Neuronal stem cell (in vitro differentiated cells): ENCODE measurements around the gene CLEC18A.

Experiments
- DNase-seq: peaks from one replicate; pipeline ENCODE4 v3.0.0-alpha.2; 2013; ENCODE audit warnings: low spot score
- H2AFZ ChIP-seq: one replicate; pipeline ENCODE4 v1.6.1; 2013; ENCODE audit warnings: mild to moderate bottlenecking, low read length, inconsistent platforms
- H2AK5ac ChIP-seq: 2 replicates; pipeline ENCODE4 v1.6.1; 2013; ENCODE audit warnings: low read depth, mild to moderate bottlenecking, inconsistent platforms, low read length, moderate library complexity, mixed read lengths
- H2BK120ac ChIP-seq: 2 replicates; pipeline ENCODE4 v1.6.1; 2013; ENCODE audit warnings: low read depth, mild to moderate bottlenecking, inconsistent platforms, low read length, moderate library complexity, mixed read lengths
- H2BK12ac ChIP-seq: one replicate; pipeline ENCODE4 v1.6.1; 2013; ENCODE audit warnings: low read length, inconsistent platforms
- H2BK15ac ChIP-seq: 2 replicates; pipeline ENCODE4 v1.6.1; 2013; ENCODE audit warnings: mild to moderate bottlenecking, low read length, inconsistent platforms, mixed read lengths
- H2BK5ac ChIP-seq: one replicate; pipeline ENCODE4 v1.6.1; 2013; ENCODE audit warnings: inconsistent platforms, mild to moderate bottlenecking, low read length, moderate library complexity
- H3K14ac ChIP-seq: one replicate; pipeline ENCODE4 v1.6.1; 2013; ENCODE audit warnings: low read length, inconsistent platforms
- H3K18ac ChIP-seq: 2 replicates; pipeline ENCODE4 v1.6.1; 2013; ENCODE audit warnings: low read length, inconsistent platforms
- H3K23ac ChIP-seq: 2 replicates; pipeline ENCODE4 v1.6.1; 2013; ENCODE audit warnings: low read depth, mild to moderate bottlenecking, mixed read lengths, low read length, inconsistent platforms; ENCODE audit not compliant: poor library complexity
- H3K27ac ChIP-seq: replicated peaks from 3 replicates; pipeline ENCODE4 v1.5.1; 2013; ENCODE audit warnings: low read length, inconsistent platforms
- H3K27me3 ChIP-seq, 3 experiments: 2 replicates each; pipeline ENCODE4 v1.6.1; 2013; ENCODE audit warnings: low read length in 3 of 3, mild to moderate bottlenecking in 2 of 3, inconsistent platforms in 1 of 3, low read depth in 1 of 3, mixed read lengths in 1 of 3, moderate library complexity in 1 of 3; ENCODE audit not compliant: control insufficient read depth in 3 of 3, insufficient read depth in 3 of 3
- H3K36me3 ChIP-seq, 2 donors: replicated peaks in 1 of 2; 2 replicates each; pipeline ENCODE4 v1.6.1; 2013; ENCODE audit warnings: low read length in 2 of 2; ENCODE audit not compliant: control insufficient read depth in 2 of 2, insufficient read depth in 2 of 2
- H3K4ac ChIP-seq: 2 replicates; pipeline ENCODE4 v1.6.1; 2013; ENCODE audit warnings: inconsistent platforms, mild to moderate bottlenecking, low read length, moderate library complexity
- H3K4me1 ChIP-seq, 2 donors: 1 replicate in 1 of 2; 2 replicates in 1 of 2; pipeline ENCODE4 v1.6.1; 2013; ENCODE audit warnings: low read length in 2 of 2, low read depth in 1 of 2; ENCODE audit not compliant: control insufficient read depth in 2 of 2, insufficient read depth in 1 of 2
- H3K4me2 ChIP-seq: one replicate; pipeline ENCODE4 v1.6.1; 2013; ENCODE audit warnings: mild to moderate bottlenecking, low read length, inconsistent platforms; ENCODE audit not compliant: insufficient read depth, poor library complexity, severe bottlenecking
- H3K4me3 ChIP-seq, 2 donors: 2 replicates each; pipeline ENCODE4 v1.5.1; 2013; ENCODE audit warnings: low read length in 2 of 2, mild to moderate bottlenecking in 2 of 2, inconsistent platforms in 1 of 2, moderate library complexity in 1 of 2
- H3K79me1 ChIP-seq: one replicate; pipeline ENCODE4 v1.6.1; 2013; ENCODE audit warnings: low read depth, mild to moderate bottlenecking, inconsistent platforms, low read length, moderate library complexity
- H3K9ac ChIP-seq: one replicate; pipeline ENCODE4 v1.6.1; 2013; ENCODE audit warnings: mild to moderate bottlenecking, low read depth, low read length, inconsistent platforms; ENCODE audit not compliant: poor library complexity
- H3K9me3 ChIP-seq, 2 donors: replicated peaks in 1 of 2; 2 replicates each; pipeline versions ENCODE3 to v1.6.1; 2013; ENCODE audit warnings: low read length in 2 of 2, mild to moderate bottlenecking in 2 of 2, inconsistent platforms in 1 of 2, low read depth in 1 of 2, mixed read lengths in 1 of 2, moderate library complexity in 1 of 2; ENCODE audit not compliant: control insufficient read depth in 2 of 2, insufficient read depth in 1 of 2
- H4K8ac ChIP-seq: one replicate; pipeline ENCODE4 v1.6.1; 2013; ENCODE audit warnings: low read depth, mild to moderate bottlenecking, inconsistent platforms, low read length, moderate library complexity
- H4K91ac ChIP-seq: one replicate; pipeline ENCODE4 v1.6.1; 2013; ENCODE audit warnings: low read length, low read depth, mild to moderate bottlenecking, inconsistent platforms; ENCODE audit not compliant: poor library complexity
- WGBS, 2 donors: extraction: QIAGEN DNeasy Blood & Tissue Kit; methylation state at CpG; one replicate each; pipeline ENCODE4 v1.1.7; 2013; ENCODE audit warnings: missing lambda C conversion rate in 2 of 2, mixed read lengths in 1 of 2; ENCODE audit not compliant: insufficient read length in 2 of 2, insufficient replicate concordance in 1 of 2; ENCODE audit errors: extremely low coverage in 2 of 2; 5-methylcytosine and 5-hydroxymethylcytosine counted together

Gene CLEC18A

DNA sequence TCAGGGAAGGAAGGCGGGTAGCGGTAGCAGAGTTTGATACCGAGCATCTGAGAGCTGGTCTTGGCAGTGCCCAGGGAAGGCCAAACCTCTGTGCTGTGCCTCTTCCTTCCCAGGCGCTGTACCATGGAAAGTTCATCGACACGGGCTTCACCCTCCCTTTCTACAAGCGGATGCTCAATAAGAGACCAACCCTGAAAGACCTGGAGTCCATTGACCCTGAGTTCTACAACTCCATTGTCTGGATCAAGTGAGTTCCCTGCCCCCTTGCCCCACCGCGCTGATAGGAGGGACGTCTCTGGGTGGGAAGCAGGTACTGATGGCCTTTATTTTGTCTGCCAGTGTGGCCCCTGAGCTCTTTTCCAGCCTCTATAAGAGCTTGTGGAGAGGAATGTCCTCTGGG lies 15.4 kb upstream of the CLEC18A start:
- Histone ChIP-seq H3K9me3 (no peaks in the 10 kb centered on the region), H2BK5ac (no peak overlapping the region), H3K36me3 (peaks cover 33 to 86% of the 10 kb centered on the region in 2 donors), H3K79me1 (no peaks in the 10 kb centered on the region), H3K14ac (no peak overlapping the region), H2BK15ac (no peak overlapping the region), H3K18ac (no peak overlapping the region), H3K27me3 (no peaks in the 10 kb centered on the region), H3K4me1 (peaks cover 0 to 3% of the 10 kb centered on the region in 2 donors), H3K23ac (peak overlapping the region; percentile 40), H4K91ac (no peak overlapping the region), H3K4me2 (no peak overlapping the region), H3K9ac (no peak overlapping the region), H4K8ac (no peak overlapping the region), H3K4ac (no peak overlapping the region), H2AFZ (no peak overlapping the region), H3K4me3 (no peak overlapping the region), H2BK120ac (no peak overlapping the region), H2BK12ac (no peak overlapping the region), H2AK5ac (no peak overlapping the region), H3K27ac (no peak overlapping the region)
- DNase-seq, result no peak
- no CpG with 5 or more reads among the region's 10 CpGs for WGBS, 2 donors

DNA sequence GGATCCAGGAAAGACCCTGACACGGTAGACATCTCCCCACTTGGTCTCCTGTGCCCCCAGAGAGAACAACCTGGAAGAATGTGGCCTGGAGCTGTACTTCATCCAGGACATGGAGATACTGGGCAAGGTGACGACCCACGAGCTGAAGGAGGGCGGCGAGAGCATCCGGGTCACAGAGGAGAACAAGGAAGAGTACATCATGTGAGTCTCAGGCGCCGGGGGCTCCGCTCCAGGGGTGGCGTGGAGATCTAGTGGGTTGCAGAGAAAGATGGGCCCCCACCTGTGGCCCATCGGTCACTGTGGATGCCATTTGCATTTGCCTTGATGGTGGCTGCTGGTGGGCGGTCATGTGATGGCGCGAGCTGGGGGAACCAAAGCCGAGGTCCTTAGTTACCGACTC lies 14.9 kb upstream of the CLEC18A start:
- Histone ChIP-seq H3K4me2 (no peak overlapping the region), H2BK12ac (no peak overlapping the region), H2BK5ac (no peak overlapping the region), H2BK120ac (no peak overlapping the region), H2AFZ (no peak overlapping the region), H3K27ac (no peak overlapping the region), H3K27me3 (no peaks in the 10 kb centered on the region), H3K9ac (no peak overlapping the region), H3K4ac (no peak overlapping the region), H3K4me3 (no peak overlapping the region), H3K14ac (no peak overlapping the region), H3K79me1 (no peaks in the 10 kb centered on the region), H3K18ac (no peak overlapping the region), H3K4me1 (peaks cover 4% of the 10 kb centered on the region in 2 donors), H3K23ac (no peak overlapping the region), H4K8ac (no peak overlapping the region), H4K91ac (no peak overlapping the region), H2AK5ac (no peak overlapping the region), H3K9me3 (no peaks in the 10 kb centered on the region), H2BK15ac (no peak overlapping the region), H3K36me3 (peaks cover 33 to 84% of the 10 kb centered on the region in 2 donors)
- no peak for DNase-seq
- WGBS, 2 donors, result no CpG with 5 or more reads among the region's 16 CpGs

DNA sequence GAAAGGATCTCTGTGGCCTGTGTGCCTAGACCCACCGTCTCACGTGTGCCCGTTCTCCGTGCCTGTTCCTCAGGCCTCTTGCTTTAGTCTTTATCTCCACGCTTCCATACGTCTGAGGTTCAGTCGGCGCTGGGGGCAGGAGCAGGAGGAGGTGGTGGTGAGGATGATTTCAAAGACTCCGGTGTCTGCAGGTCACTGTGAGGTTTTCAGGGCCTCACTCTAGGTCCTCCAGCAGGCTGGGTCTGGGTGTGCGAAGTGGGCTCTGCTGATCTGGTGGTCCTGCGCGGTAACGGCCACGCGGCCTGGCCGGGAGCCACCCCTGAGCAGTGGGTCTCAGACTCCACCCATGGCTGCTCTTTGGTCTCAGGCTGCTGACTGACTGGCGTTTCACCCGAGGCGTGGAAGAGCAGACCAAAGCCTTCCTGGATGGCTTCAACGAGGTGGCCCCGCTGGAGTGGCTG lies 14.4 kb upstream of the CLEC18A start:
- Histone ChIP-seq H3K4me1 (peaks cover 9% of the 10 kb centered on the region in 2 donors), H3K4me2 (no peak overlapping the region), H3K14ac (no peak overlapping the region), H4K91ac (no peak overlapping the region), H2BK12ac (no peak overlapping the region), H2BK120ac (peak overlapping the region; percentile 72), H3K9ac (no peak overlapping the region), H2BK15ac (no peak overlapping the region), H3K4ac (no peak overlapping the region), H3K23ac (no peak overlapping the region), H3K79me1 (no peaks in the 10 kb centered on the region), H3K27ac (no peak overlapping the region), H2AK5ac (no peak overlapping the region), H3K18ac (no peak overlapping the region), H4K8ac (no peak overlapping the region), H3K4me3 (no peak overlapping the region), H2AFZ (no peak overlapping the region), H3K36me3 (peaks cover 32 to 79% of the 10 kb centered on the region in 2 donors), H2BK5ac (no peak overlapping the region), H3K27me3 (no peaks in the 10 kb centered on the region), H3K9me3 (no peaks in the 10 kb centered on the region)
- no CpG with 5 or more reads among the region's 21 CpGs for WGBS, 2 donors
- no peak for DNase-seq

DNA sequence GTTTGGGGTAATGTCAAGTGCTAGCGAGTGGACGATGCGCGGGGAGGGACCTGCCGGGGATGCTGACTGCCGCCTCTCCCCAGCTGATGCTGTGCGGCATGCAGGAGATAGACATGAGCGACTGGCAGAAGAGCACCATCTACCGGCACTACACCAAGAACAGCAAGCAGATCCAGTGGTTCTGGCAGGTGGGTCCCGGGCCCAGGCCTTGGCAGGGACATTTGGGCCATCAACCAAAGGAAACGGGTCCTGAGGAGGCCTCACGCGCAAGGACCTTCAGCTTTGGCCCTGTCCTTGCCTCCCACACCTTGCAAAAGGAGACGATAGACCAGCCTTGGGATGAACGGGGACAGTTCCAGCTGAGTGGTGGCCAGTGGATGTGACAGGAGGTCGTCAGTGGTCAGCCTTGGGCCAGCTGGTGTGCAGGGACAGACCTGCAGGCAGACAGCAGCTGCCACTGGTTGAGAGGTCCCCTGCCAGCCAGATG lies 13.6 kb upstream of the CLEC18A start:
- H2AFZ ChIP-seq, result no peak overlapping the region
- DNase-seq, result no peak
- H2BK15ac ChIP-seq, result no peak overlapping the region
- no peak overlapping the region for H2AK5ac ChIP-seq
- WGBS, 2 donors, result no CpG with 5 or more reads among the region's 16 CpGs
- H3K18ac ChIP-seq, result no peak overlapping the region
- H3K14ac ChIP-seq, result no peak overlapping the region
- no peak overlapping the region for H3K23ac ChIP-seq
- H3K36me3 ChIP-seq, result peaks cover 31 to 74% of the 10 kb centered on the region in 2 donors
- H2BK120ac ChIP-seq, result no peak overlapping the region
- H3K4me2 ChIP-seq, result no peak overlapping the region
- no peak overlapping the region for H2BK5ac ChIP-seq
- no peaks in the 10 kb centered on the region for H3K27me3 ChIP-seq
- no peak overlapping the region for H4K91ac ChIP-seq
- peaks cover 16% of the 10 kb centered on the region in 2 donors for H3K4me1 ChIP-seq
- H3K9me3 ChIP-seq, result no peaks in the 10 kb centered on the region
- no peak overlapping the region for H3K27ac ChIP-seq
- H4K8ac ChIP-seq, result no peak overlapping the region
- no peaks in the 10 kb centered on the region for H3K79me1 ChIP-seq
- H2BK12ac ChIP-seq, result no peak overlapping the region
- no peak overlapping the region for H3K9ac ChIP-seq
- no peak overlapping the region for H3K4me3 ChIP-seq
- H3K4ac ChIP-seq, result no peak overlapping the region
